ENCODE results near the gene EXOC4. TPM values are rescaled to one million over a fixed set of nuclear protein-coding genes. Genes with fewer than 3 reads are reported as not detected.

The EXOC4 gene
- total and polyA plus RNA-seq, 7 donors: 16.4 to 76.7 (median 50.7) TPM

DNA sequence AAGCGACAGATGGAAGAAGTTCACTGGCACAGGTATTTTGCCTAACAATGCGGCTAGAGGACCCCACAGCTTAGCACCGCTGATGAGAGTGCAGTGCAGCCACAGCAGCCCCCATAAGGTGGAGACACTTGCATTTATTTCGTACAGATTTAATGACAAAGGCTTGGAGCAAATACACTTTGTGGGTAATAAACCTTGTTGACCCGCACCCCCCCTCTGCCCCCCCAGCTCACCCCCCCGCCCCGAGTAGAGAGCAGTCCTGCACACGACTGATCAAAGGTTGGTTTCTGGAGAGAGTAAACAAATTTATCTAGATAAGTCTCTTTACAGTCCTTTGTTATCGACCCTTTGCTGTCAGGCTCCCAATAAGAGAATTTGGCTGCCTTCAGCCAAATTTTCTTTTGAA is 777.6 kb downstream of the EXOC4 start:
- intact Hi-C loops (cut with DNase I): no loop called here
- no peak for DNase-seq
- no peak for TF ChIP-seq POLR2AphosphoS5 (IDR thresholded peaks at IDR 0.05)
- TF ChIP-seq EP300 (IDR thresholded peaks at IDR 0.05): no peak
- TF ChIP-seq POLR2A (IDR thresholded peaks at IDR 0.05): no peak
- TF ChIP-seq, protein P1, sequence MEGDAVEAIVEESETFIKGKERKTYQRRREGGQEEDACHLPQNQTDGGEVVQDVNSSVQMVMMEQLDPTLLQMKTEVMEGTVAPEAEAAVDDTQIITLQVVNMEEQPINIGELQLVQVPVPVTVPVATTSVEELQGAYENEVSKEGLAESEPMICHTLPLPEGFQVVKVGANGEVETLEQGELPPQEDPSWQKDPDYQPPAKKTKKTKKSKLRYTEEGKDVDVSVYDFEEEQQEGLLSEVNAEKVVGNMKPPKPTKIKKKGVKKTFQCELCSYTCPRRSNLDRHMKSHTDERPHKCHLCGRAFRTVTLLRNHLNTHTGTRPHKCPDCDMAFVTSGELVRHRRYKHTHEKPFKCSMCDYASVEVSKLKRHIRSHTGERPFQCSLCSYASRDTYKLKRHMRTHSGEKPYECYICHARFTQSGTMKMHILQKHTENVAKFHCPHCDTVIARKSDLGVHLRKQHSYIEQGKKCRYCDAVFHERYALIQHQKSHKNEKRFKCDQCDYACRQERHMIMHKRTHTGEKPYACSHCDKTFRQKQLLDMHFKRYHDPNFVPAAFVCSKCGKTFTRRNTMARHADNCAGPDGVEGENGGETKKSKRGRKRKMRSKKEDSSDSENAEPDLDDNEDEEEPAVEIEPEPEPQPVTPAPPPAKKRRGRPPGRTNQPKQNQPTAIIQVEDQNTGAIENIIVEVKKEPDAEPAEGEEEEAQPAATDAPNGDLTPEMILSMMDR (IDR thresholded peaks at IDR 0.05): no peak
- H3K27me3 ChIP-seq: no peaks in the 10 kb centered on the region
- no peak overlapping the region for H3K4me3 ChIP-seq
- H3K36me3 ChIP-seq: no peaks in the 10 kb centered on the region
- no peaks in the 10 kb centered on the region for H3K4me1 ChIP-seq
- 47 to 74% methylated on average over 9 of the region's 9 CpGs for WGBS, 2 donors
- H3K9me3 ChIP-seq: no peaks in the 10 kb centered on the region
- H3K27ac ChIP-seq: no peak overlapping the region

DNA sequence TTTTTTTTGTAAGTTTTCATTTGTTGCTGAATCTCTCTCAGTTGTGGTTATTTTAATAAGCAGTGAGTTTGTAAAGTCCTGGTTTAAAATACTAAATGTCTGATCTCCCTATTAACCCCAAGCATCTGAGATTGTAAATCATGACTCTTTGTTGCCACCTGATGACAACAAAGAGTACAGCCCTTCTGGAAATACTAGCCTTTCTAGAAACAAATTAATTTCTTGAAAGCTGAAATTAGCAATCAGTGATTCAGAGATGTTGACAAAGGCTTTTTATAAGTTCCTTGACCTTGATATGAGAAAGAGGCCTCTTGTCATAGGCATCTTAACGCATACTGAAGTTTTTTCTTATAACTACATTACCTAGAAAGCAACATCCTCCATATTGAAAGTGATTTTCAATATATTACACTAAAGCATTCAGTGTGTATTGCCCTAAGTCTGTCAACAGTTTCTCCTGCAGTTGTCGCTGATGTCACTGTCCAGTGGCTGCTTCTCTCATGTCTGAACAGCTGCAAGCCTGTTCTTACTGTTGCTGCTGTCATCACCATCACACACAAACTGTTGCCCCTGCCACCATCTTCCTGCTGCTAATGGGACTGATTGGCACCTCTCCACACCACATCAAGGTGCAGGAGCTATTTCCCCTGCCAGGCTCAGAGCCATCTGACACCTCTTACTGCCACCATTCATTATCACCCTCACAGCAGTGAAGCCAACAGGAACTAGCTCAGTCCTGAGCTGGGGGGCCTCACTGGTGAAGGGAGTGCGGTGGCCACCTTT is 779.1 kb downstream of the EXOC4 start:
- H3K27me3 ChIP-seq: no peaks in the 10 kb centered on the region
- intact Hi-C loops (cut with DNase I): no loop called here
- no peak overlapping the region for H3K4me3 ChIP-seq
- DNase-seq: no peak
- TF ChIP-seq POLR2AphosphoS5 (IDR thresholded peaks at IDR 0.05): no peak
- TF ChIP-seq EP300 (IDR thresholded peaks at IDR 0.05): no peak
- no peak for TF ChIP-seq POLR2A (IDR thresholded peaks at IDR 0.05)
- TF ChIP-seq, protein P1 (IDR thresholded peaks at IDR 0.05): no peak
- no peaks in the 10 kb centered on the region for H3K36me3 ChIP-seq
- WGBS, 2 donors: 82 to 93% methylated on average over 3 of the region's 3 CpGs
- H3K4me1 ChIP-seq: no peaks in the 10 kb centered on the region
- no peaks in the 10 kb centered on the region for H3K9me3 ChIP-seq
- no peak overlapping the region for H3K27ac ChIP-seq

DNA sequence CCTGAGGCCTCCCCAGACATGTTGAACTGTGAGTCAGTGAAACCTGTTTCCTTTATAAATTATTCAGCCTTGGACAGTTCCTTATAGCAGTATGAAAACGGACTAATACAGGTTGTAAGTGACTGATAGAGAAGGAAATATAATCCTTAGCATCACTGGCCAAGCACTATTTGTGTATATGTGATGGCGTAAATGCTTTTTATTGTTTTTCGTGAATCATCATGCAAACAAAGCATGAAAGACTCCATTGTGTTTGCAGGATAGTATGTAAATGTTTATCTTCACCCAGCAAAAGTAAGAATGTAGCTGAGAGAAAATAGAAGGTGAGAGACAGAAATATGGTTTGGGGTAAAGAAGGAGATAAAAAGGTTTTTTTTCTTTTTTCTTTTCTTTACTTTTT is 781.8 kb downstream of the EXOC4 start:
- no peaks in the 10 kb centered on the region for H3K9me3 ChIP-seq
- intact Hi-C loops (cut with DNase I): no loop called here

DNA sequence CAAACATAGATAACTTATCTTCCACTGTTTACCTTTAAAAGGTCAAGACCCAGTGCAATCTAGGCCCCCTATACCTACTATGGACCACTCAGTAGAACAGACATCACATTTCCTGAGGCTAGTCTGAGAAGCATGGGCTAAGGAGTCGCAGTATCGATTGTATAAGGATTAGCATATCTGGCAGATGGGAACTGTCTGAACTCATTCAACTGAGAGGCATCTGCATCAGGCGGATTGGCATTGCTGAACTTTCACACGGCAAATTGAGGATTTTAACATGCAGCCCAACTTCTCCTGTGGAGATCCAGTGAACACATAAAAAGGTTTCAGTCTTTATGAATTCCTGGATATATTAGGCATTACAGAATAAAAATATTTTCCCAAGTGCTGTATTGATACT is 785.1 kb downstream of the EXOC4 start:
- no peaks in the 10 kb centered on the region for H3K36me3 ChIP-seq
- H3K9me3 ChIP-seq: no peaks in the 10 kb centered on the region
- no peak for DNase-seq
- no peaks in the 10 kb centered on the region for H3K4me1 ChIP-seq
- no peak overlapping the region for H3K27ac ChIP-seq
- H3K4me3 ChIP-seq: no peak overlapping the region
- TF ChIP-seq, protein P1 (IDR thresholded peaks at IDR 0.05): no peak
- TF ChIP-seq POLR2A (IDR thresholded peaks at IDR 0.05) (no peak), POLR2AphosphoS5 (IDR thresholded peaks at IDR 0.05) (no peak), EP300 (IDR thresholded peaks at IDR 0.05) (no peak)
- 98% methylated on average over 4 of the region's 4 CpGs for WGBS, 2 donors
- H3K27me3 ChIP-seq: no peaks in the 10 kb centered on the region
- intact Hi-C loops (cut with DNase I): no loop called here

More for the DNA sequence above, 781.8 kb downstream of the EXOC4 start:
- TF ChIP-seq POLR2AphosphoS5 (IDR thresholded peaks at IDR 0.05) (no peak), EP300 (IDR thresholded peaks at IDR 0.05) (no peak), POLR2A (IDR thresholded peaks at IDR 0.05) (no peak)
- TF ChIP-seq, protein P1 (IDR thresholded peaks at IDR 0.05): no peak
- 22 to 67% methylated on average over 3 of the region's 3 CpGs for WGBS, 2 donors
- Histone ChIP-seq H3K27me3 (no peaks in the 10 kb centered on the region), H3K27ac (no peak overlapping the region), H3K4me1 (no peaks in the 10 kb centered on the region), H3K4me3 (no peak overlapping the region), H3K36me3 (no peaks in the 10 kb centered on the region)
- no peak for DNase-seq

Measured in sigmoid colon (tissue), 7 donors.